Gastroesophageal sphincter (tissue), 4 donors: ENCODE measurements around the gene CCDC14. TPM values are rescaled to one million over a fixed set of nuclear protein-coding genes. Genes with fewer than 3 reads are reported as not detected.
"Not testable (repeated sequence)": the region's sequence is repeated elsewhere in the genome, so short reads cannot be mapped to it uniquely, and the experiment has no call there.

ENCODE experiments used
- ATAC-seq: fragments of 150-250 bp; one replicate; pipeline ENCODE4 v1.9.1; 2016; ENCODE audit warnings: mild to moderate bottlenecking, moderate library complexity
- H3K27ac ChIP-seq, 4 donors: fragments of 200-600 bp; sonication (generic) in 3 of 4; 1 replicate in 3 of 4; 2 replicates in 1 of 4; pipeline ENCODE4 v1.5.1; 2016 to 2019
- H3K27me3 ChIP-seq: fragments of 200-600 bp; sonication (generic); one replicate; pipeline ENCODE4 v1.5.1; 2019
- H3K36me3 ChIP-seq, 2 donors: fragments of 200-600 bp; sonication (generic); one replicate each; pipeline ENCODE4 v1.5.1; 2019; ENCODE audit warnings: control low read depth in 1 of 2
- H3K4me1 ChIP-seq, 3 donors: fragments of 200-600 bp; sonication (generic); 1 replicate in 2 of 3; 2 replicates in 1 of 3; pipeline ENCODE4 v1.5.1; 2016 to 2019; ENCODE audit warnings: control low read depth in 2 of 3
- H3K4me3 ChIP-seq, 2 donors: fragments of 200-600 bp; sonication (generic); one replicate each; pipeline ENCODE4 v1.5.1; 2019; ENCODE audit warnings: mild to moderate bottlenecking in 1 of 2, moderate library complexity in 1 of 2
- H3K9me3 ChIP-seq, 3 donors: fragments of 200-600 bp; sonication (generic); one replicate each; pipeline ENCODE4 v1.5.1; 2017 to 2019; ENCODE audit warnings: control low read depth in 2 of 3
- EP300 ChIP-seq: sonication (generic); formaldehyde crosslinking; IDR thresholded peaks from one replicate; pipeline ENCODE4 v1.6.1; 2017; ENCODE audit warnings: antibody characterized with exemption, mild to moderate bottlenecking
- POLR2A ChIP-seq, 2 donors: fragments of 450-650 bp; IDR thresholded peaks; one replicate each; pipeline ENCODE4 v1.6.1; 2017; ENCODE audit warnings: antibody characterized with exemption in 2 of 2, mild to moderate bottlenecking in 2 of 2, moderate library complexity in 1 of 2
- POLR2AphosphoS5 ChIP-seq: sonication (generic); formaldehyde crosslinking; IDR thresholded peaks from one replicate; pipeline ENCODE4 v1.6.1; 2017; ENCODE audit warnings: antibody characterized with exemption
- WGBS, 2 donors: methylation state at CpG; one replicate each; pipeline ENCODE4 v1.1.5; 2018; ENCODE audit warnings: low coverage in 1 of 2; 5-methylcytosine and 5-hydroxymethylcytosine counted together
- total RNA-seq, 4 donors: library from RNA; depleted of rRNA; stranded (reverse); fragments of >200 nt; gene quantifications; one replicate each; pipeline ENCODE4 v1.1.0, GENCODE V29; 2016
- TF ChIP-seq, protein P1 (sequence below), 4 experiments: fragments of 200-600 bp in 2 of 4; fragments of 450-650 bp in 2 of 4; sonication (generic) in 1 of 4; IDR thresholded peaks; one replicate each; pipeline ENCODE4 v1.5.1; 2017 to 2019; ENCODE audit warnings: antibody characterized with exemption in 4 of 4, mild to moderate bottlenecking in 2 of 4, moderate library complexity in 2 of 4

CCDC14 gene
- total RNA-seq, 4 donors from 2014 or later = 15.0 to 40.5 (median 21.1) TPM

DNA sequence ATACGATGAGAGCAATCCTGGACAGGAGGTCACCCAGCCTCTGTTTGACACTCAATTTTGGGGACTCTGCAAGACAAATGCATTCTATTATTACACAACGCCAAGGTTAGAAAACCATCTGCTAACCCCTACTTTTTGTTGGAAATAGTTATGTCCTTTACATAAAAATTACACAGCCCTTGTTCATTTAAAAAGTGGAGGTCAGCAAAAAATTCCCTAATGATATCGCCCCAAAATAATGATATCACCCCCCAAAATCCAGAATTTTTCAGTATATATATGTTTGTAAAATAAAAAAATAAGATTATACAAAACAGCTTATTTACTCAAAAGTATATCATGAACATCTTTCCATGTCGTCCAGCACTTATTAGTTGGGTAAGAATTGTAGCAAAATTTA lies 19.5 kb upstream of the CCDC14 start:
- TF ChIP-seq, protein P1, sequence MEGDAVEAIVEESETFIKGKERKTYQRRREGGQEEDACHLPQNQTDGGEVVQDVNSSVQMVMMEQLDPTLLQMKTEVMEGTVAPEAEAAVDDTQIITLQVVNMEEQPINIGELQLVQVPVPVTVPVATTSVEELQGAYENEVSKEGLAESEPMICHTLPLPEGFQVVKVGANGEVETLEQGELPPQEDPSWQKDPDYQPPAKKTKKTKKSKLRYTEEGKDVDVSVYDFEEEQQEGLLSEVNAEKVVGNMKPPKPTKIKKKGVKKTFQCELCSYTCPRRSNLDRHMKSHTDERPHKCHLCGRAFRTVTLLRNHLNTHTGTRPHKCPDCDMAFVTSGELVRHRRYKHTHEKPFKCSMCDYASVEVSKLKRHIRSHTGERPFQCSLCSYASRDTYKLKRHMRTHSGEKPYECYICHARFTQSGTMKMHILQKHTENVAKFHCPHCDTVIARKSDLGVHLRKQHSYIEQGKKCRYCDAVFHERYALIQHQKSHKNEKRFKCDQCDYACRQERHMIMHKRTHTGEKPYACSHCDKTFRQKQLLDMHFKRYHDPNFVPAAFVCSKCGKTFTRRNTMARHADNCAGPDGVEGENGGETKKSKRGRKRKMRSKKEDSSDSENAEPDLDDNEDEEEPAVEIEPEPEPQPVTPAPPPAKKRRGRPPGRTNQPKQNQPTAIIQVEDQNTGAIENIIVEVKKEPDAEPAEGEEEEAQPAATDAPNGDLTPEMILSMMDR (IDR thresholded peaks at IDR 0.05) = no peak
- TF ChIP-seq POLR2A (IDR thresholded peaks at IDR 0.05) (no peak), EP300 (no peak), POLR2AphosphoS5 (no peak)
- ATAC-seq = no peak
- 73% methylated on average over 4 of the region's 4 CpGs for WGBS, 2 donors
- Histone ChIP-seq H3K4me1 (peaks cover 0 to 9% (median 4%) of the 10 kb centered on the region in 3 donors), H3K4me3 (peak overlapping the region in 1 of 2 donors; percentile 41), H3K27ac (no peak overlapping the region), H3K9me3 (peaks cover 0 to 7% (median 0%) of the 10 kb centered on the region in 3 donors), H3K36me3 (no peaks in the 10 kb centered on the region), H3K27me3 (peaks cover 10% of the 10 kb centered on the region)

DNA sequence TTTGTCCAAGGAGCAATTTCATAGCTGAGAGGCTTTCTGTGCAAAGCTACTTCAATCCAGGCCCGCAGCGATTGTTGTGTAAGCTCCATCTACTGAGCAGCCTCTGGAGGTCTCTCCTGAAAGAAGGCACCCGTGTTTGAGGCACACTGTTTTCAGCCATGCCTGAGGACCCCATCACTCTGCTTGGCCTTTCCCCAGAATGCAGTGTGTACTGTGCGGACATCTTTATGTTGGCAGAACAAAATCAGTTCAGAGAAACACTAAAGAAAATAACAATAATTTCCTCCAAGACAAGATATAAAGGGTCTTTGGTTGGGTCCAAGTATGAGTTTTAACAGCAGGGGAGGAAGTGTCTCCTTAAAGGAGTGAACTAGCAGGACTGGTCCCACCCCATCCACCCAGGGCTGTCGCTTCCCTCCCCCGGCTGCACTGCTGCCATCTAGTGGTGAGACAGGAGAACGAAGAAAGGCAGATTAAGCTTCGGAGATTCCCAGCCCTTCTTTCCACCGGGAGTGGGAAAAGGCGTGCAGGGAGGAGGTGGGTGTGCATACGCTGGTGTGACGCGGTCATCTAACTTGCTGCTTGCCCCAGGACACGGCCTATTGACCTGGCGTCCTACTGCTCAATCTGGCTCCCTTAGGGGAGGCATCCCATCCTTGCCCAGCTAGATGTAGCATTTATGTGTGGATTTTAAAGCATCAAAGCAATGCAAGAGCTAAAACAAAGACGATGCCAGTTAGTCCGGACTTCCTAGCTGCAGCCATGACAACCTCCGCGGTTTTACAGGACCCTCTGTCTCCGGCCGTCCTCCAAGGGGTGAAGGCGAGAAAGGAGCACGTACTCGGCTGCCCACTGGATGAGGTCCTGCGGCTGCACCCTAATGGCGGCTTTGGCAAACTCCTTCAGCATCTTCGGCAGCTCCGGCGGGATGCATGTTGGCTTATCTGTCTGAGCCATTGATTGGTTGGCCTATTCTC lies 18.8 kb upstream of the CCDC14 start:
- H3K27me3 ChIP-seq, H3K9me3 ChIP-seq, H3K4me1 ChIP-seq, H3K36me3 ChIP-seq: not testable (repeated sequence)
- H3K27ac ChIP-seq = peak overlapping the region in 1 of 4 donors; percentile 37
- TF ChIP-seq, protein P1 (IDR thresholded peaks at IDR 0.05) = peak; percentile 49 to 80 (median 70)
- WGBS, 2 donors = 7% methylated on average over 12 of the region's 29 CpGs; no CpG with 5 or more reads in 1 of the 2 donors
- H3K4me3 ChIP-seq = peak overlapping the region; percentile 2 to 41
- ATAC-seq = peak; percentile 91

DNA sequence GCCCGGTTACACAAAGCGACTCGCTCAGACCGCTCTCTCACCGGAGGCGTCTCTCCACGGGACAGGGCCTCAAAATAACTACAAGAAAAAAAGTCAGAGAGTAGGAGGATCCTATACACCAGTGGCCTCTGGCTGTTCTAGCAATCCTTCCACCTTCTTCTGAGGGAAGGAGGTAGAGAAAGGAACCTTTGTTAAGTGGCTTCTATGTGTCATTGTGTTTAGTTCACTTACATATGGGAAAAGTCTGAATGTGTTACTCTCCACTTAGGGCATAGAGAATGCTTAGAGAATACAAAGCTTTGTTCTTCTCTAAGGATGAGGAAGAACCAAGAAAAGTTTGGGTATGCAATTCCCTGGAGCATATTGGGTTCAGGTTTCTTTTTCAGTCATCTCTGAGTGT lies 15.9 kb upstream of the CCDC14 start:
- not testable (repeated sequence) for H3K27me3 ChIP-seq, H3K4me1 ChIP-seq, H3K9me3 ChIP-seq, H3K27ac ChIP-seq, H3K4me3 ChIP-seq, ATAC-seq, H3K36me3 ChIP-seq
- WGBS, 2 donors = no CpG with 5 or more reads among the region's 7 CpGs

DNA sequence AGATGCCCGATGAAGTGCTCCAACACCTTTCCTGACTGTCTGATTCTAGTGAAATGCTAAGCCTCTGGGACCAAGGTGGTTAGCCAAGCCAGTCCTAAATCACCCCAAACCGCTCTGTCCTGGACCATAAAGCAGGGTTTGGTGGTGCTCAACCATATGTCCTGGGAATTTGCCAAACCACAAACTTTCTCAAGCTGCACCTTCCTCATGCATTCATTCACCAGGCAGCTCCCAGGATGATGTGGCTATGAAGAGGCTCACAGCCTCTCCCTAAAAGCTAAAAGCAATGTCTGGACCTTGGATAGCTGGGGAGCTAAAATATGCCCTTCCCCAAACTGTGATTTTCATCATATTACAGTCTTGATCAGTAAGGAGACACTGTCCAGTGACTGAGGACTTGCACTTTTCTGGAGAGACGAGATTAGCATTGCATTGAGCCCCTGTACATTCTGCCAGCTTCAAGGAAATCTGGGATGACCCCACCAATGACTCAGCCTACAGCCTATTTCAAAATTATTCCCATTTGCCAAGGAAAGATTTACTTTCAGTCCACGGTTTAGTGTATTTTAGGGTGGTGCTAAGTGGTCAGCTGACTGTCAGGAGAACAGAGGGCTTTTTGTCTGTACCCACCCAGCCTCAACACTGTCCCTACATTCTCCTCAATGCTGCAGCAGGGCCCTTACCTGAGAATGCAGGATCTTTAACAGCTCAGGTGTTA lies 15.3 kb upstream of the CCDC14 start:
- not testable (repeated sequence) for H3K4me3 ChIP-seq, H3K9me3 ChIP-seq, H3K36me3 ChIP-seq, H3K4me1 ChIP-seq, H3K27ac ChIP-seq, ATAC-seq, H3K27me3 ChIP-seq
- WGBS, 2 donors = 57 to 88% methylated on average over 1 to 3 of the region's 4 CpGs

DNA sequence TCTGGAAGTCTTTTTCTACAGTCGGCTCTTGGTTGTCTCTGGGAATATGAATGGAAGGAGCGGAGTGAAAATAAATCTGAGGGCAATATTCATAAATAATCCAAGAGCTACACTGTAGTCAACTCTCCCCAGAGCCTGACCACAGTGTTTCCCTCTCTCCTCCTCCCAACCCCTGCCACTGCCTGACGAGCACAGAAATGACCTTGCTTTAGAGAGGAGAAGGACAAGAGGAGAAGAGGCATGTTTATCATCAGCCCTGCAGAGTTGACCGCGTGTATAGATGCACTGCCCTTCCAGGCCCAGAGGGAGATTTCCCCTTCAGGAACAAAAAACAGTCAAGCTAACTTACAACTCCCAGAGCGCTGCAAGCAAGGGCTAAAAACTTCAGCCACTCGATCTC lies 14.0 kb upstream of the CCDC14 start:
- WGBS, 2 donors = 80% methylated on average over 1 of the region's 7 CpGs
- H3K27me3 ChIP-seq, ATAC-seq, H3K9me3 ChIP-seq, H3K4me3 ChIP-seq, H3K4me1 ChIP-seq, H3K36me3 ChIP-seq, H3K27ac ChIP-seq: not testable (repeated sequence)

DNA sequence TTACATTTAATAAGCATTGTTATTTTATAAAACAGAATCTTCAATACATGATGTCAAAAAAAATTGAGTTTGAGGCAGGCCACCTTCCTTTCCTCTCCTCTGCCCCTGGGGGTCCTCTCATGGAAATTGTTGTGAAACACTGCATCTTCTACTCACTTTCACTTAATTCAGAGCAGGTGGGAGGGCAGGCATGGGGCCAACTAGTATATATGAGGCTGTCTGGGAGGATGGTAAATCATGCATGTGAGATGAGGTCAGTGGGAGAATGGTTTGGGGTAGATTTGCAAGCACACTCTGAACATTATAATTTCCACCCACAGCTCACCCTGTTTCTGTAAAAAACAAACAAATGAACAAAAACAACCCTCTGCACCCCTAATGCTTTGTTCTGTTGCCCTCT lies 10.4 kb upstream of the CCDC14 start:
- Histone ChIP-seq H3K4me1 (no peaks in the 10 kb centered on the region), H3K27ac (no peak overlapping the region), H3K9me3 (no peaks in the 10 kb centered on the region), H3K36me3 (no peaks in the 10 kb centered on the region), H3K4me3 (no peak overlapping the region), H3K27me3 (peaks cover 4% of the 10 kb centered on the region)
- ATAC-seq = no peak
- TF ChIP-seq POLR2AphosphoS5 (no peak), EP300 (no peak), POLR2A (IDR thresholded peaks at IDR 0.05) (no peak)
- TF ChIP-seq, protein P1 (IDR thresholded peaks at IDR 0.05) = no peak

DNA sequence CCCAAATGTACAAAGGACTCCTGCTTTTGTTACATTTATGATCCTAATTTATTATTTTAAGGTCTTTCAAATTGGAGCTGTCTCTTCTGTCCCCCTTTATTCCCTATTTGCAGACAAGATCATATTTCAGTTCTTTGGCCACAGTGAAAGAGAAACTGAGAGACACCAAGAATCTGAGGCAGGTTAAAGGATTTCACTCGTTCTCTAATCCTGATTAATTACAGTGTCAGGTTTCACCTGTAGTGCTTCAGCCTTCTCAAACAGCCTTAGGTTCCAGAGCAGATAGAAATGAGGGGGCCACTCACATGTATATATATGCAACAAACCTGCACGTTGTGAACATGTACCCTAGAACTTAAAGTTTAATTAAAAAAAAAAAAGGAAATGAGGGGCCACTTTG lies 6.2 kb upstream of the CCDC14 start:
- whole genome bisulfite sequencing, 2 donors = 21 to 33% methylated on average over 2 of the region's 2 CpGs
- H3K4me3 ChIP-seq, H3K27me3 ChIP-seq, ATAC-seq, H3K9me3 ChIP-seq, H3K27ac ChIP-seq, H3K36me3 ChIP-seq, H3K4me1 ChIP-seq: not testable (repeated sequence)

DNA sequence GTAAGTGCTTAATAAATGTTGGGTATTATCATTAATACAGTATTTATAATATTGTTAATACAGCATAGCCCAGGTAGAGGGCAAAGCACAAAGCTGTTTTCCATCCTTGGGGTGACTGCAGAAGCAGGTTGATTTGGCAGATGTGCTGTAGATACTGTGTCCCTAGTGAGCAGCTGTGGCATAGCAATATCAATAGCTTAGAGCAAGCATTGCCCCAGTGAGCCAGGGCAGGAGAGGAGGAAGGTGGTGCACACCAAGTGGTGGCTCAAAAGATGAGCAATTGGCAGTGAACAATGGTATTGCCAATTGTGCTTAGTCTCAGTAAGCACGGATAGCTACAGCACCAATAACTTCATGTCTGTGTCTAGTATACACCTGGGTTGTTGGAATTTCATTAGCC lies 5.8 kb upstream of the CCDC14 start:
- not testable (repeated sequence) for H3K36me3 ChIP-seq, H3K27ac ChIP-seq, H3K9me3 ChIP-seq, H3K4me1 ChIP-seq, H3K4me3 ChIP-seq, ATAC-seq, H3K27me3 ChIP-seq
- WGBS, 2 donors = no CpG with 5 or more reads among the region's 1 CpG

DNA sequence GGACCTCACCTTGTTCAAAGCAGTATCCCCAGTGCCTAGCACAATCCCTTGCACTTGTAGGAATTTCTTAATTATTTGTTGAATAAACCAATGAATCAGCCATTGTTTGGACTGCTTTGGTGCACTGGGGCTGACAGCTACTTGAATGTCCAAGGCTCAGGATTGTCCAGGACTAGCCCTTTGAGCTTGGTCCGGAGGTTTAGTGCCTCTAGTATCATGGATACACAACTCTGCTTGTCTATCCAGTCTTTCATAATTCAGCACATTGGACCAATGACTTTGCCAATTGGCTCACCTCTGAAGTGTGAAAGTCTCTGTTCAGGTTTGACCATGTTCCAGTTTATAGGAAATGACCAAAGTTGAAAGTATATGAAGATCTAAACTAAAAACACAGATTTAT lies 3.8 kb upstream of the CCDC14 start:
- H3K4me3 ChIP-seq, H3K9me3 ChIP-seq, H3K4me1 ChIP-seq, H3K27ac ChIP-seq, ATAC-seq, H3K36me3 ChIP-seq, H3K27me3 ChIP-seq: not testable (repeated sequence)
- 67% methylated on average over 1 of the region's 1 CpG; no CpG with 5 or more reads in 1 of the 2 donors for WGBS, 2 donors
